ENCODE data around the gene WIPF1. TPM values are rescaled to one million over a fixed set of nuclear protein-coding genes. Genes with fewer than 3 reads are reported as not detected.
A peak's percentile ranks its signal among the peaks of the same experiment; 100 is the strongest.

Gene WIPF1
- total RNA-seq, 2 experiments from 2014 or later, result 170 to 183 TPM

- Mint-ChIP-seq H3K27ac (peak overlapping the region; percentile 95), H3K9me3 (no peaks in the 10 kb centered on the region), H3K4me1 (ENCODE audit: low read depth) (peaks cover 61% of the 10 kb centered on the region), H3K4me3 (peak overlapping the region; percentile 78), H3K27me3 (no peaks in the 10 kb centered on the region), H3K36me3 (peaks cover 40% of the 10 kb centered on the region)
- ChIA-PET POLR2A (interaction anchor here (0.8 to 5.1 kb wide), 8 partner anchors 9 to 50 kb away, joined by 3 to 126 read pairs (median 6); partner anchors contain the start of gene WIPF1), CTCF (interaction anchor here (0.9 to 5.6 kb wide), 9 partner anchors 17 to 171 kb away, joined by 3 to 62 read pairs (median 18); partner anchors contain the start of gene WIPF1)
- DNase-seq, result peak; percentile 33
- intact Hi-C loops (cut with micrococcal nuclease), result no loop called here
Measured at GRCh38 chr2:174632841-174633622, 35.4 kb upstream of the WIPF1 start.

- CTCF ChIA-PET, result interaction anchor here (0.6 to 5.3 kb wide), 6 partner anchors 21 to 235 kb away, joined by 3 to 37 read pairs (median 6); no protein-coding TSS in a partner anchor
- intact Hi-C loops (cut with micrococcal nuclease), result loop anchor here (1.0 kb wide), 3 partner anchors 14 to 38 kb away; no protein-coding TSS in a partner anchor
- Mint-ChIP-seq H3K4me3 (peak overlapping the region; percentile 78), H3K27me3 (no peaks in the 10 kb centered on the region), H3K4me1 (ENCODE audit: low read depth) (peaks cover 69% of the 10 kb centered on the region), H3K27ac (peak overlapping the region; percentile 95), H3K9me3 (no peaks in the 10 kb centered on the region), H3K36me3 (peaks cover 53% of the 10 kb centered on the region)
- DNase-seq, result peak; percentile 43
- POLR2A ChIA-PET, result interaction anchor here (1.9 kb wide), 1 partner anchor 14 kb away, joined by 10 read pairs; no protein-coding TSS in a partner anchor
Measured at GRCh38 chr2:174631009-174631981, 33.7 kb upstream of the WIPF1 start.

GRCh38 chr2:174630107-174630506 lies 32.5 kb upstream of the WIPF1 start:
- H3K36me3 Mint-ChIP-seq, result peaks cover 60% of the 10 kb centered on the region
- H3K27ac Mint-ChIP-seq, result peak overlapping the region; percentile 95
- no peak for DNase-seq
- H3K4me1 Mint-ChIP-seq (ENCODE audit: low read depth), result peaks cover 69% of the 10 kb centered on the region
- no peaks in the 10 kb centered on the region for H3K9me3 Mint-ChIP-seq
- intact Hi-C loops (cut with micrococcal nuclease), result no loop called here
- no peaks in the 10 kb centered on the region for H3K27me3 Mint-ChIP-seq
- POLR2A ChIA-PET, result interaction anchor here (0.9 to 1.9 kb wide), 4 partner anchors 12 to 35 kb away, joined by 3 to 10 read pairs (median 4); no protein-coding TSS in a partner anchor
- CTCF ChIA-PET, result interaction anchor here (0.7 to 1.5 kb wide), 4 partner anchors 35 to 58 kb away, joined by 3 to 4 read pairs (median 4); no protein-coding TSS in a partner anchor
- H3K4me3 Mint-ChIP-seq, result no peak overlapping the region

GRCh38 chr2:174629506-174629905 lies 31.9 kb upstream of the WIPF1 start:
- peaks cover 62% of the 10 kb centered on the region for H3K36me3 Mint-ChIP-seq
- intact Hi-C loops (cut with micrococcal nuclease), result no loop called here
- peaks cover 66% of the 10 kb centered on the region for H3K4me1 Mint-ChIP-seq (ENCODE audit: low read depth)
- H3K27ac Mint-ChIP-seq, result peak overlapping the region; percentile 95
- H3K4me3 Mint-ChIP-seq, result no peak overlapping the region
- ChIA-PET POLR2A (interaction anchor here (0.9 to 1.5 kb wide), 3 partner anchors 21 to 35 kb away, joined by 3 to 4 read pairs (median 4); no protein-coding TSS in a partner anchor), CTCF (interaction anchor here (1.5 kb wide), 1 partner anchor 59 kb away, joined by 3 read pairs; no protein-coding TSS in a partner anchor)
- no peaks in the 10 kb centered on the region for H3K27me3 Mint-ChIP-seq
- H3K9me3 Mint-ChIP-seq, result no peaks in the 10 kb centered on the region
- DNase-seq, result no peak

- Mint-ChIP-seq H3K9me3 (no peaks in the 10 kb centered on the region), H3K27ac (peak overlapping the region; percentile 21), H3K4me1 (ENCODE audit: low read depth) (peaks cover 73% of the 10 kb centered on the region), H3K27me3 (no peaks in the 10 kb centered on the region), H3K36me3 (peaks cover 68% of the 10 kb centered on the region), H3K4me3 (no peak overlapping the region)
- ChIA-PET CTCF (interaction anchor here (1.6 kb wide), 1 partner anchor 59 kb away, joined by 5 read pairs; no protein-coding TSS in a partner anchor), POLR2A (interaction anchor here (0.7 to 1.1 kb wide), 3 partner anchors 20 to 55 kb away, joined by 3 to 4 read pairs (median 4); no protein-coding TSS in a partner anchor)
- intact Hi-C loops (cut with micrococcal nuclease), result no loop called here
- no peak for DNase-seq
Measured at GRCh38 chr2:174628528-174629169, 31.0 kb upstream of the WIPF1 start.

GRCh38 chr2:174627216-174627615 lies 29.6 kb upstream of the WIPF1 start:
- H3K4me3 Mint-ChIP-seq, result no peak overlapping the region
- H3K27me3 Mint-ChIP-seq, result no peaks in the 10 kb centered on the region
- DNase-seq, result no peak
- H3K27ac Mint-ChIP-seq, result peak overlapping the region; percentile 66
- peaks cover 60% of the 10 kb centered on the region for H3K36me3 Mint-ChIP-seq
- CTCF ChIA-PET, result interaction anchor here (1.0 kb wide), 1 partner anchor 10 kb away, joined by 3 read pairs; no protein-coding TSS in a partner anchor
- POLR2A ChIA-PET, result no interaction called here
- intact Hi-C loops (cut with micrococcal nuclease), result no loop called here
- no peaks in the 10 kb centered on the region for H3K9me3 Mint-ChIP-seq
- peaks cover 80% of the 10 kb centered on the region for H3K4me1 Mint-ChIP-seq (ENCODE audit: low read depth)

GRCh38 chr2:174624895-174625430 lies 27.4 kb upstream of the WIPF1 start:
- ChIA-PET POLR2A (interaction anchor here (1.0 to 2.9 kb wide), 2 partner anchors 10 to 16 kb away, joined by 3 to 11 read pairs; no protein-coding TSS in a partner anchor), CTCF (no interaction called here)
- Mint-ChIP-seq H3K4me3 (no peak overlapping the region), H3K9me3 (no peaks in the 10 kb centered on the region), H3K4me1 (ENCODE audit: low read depth) (peaks cover 71% of the 10 kb centered on the region), H3K27me3 (no peaks in the 10 kb centered on the region), H3K36me3 (peaks cover 47% of the 10 kb centered on the region), H3K27ac (peak overlapping the region; percentile 43)
- DNase-seq, result no peak
- intact Hi-C loops (cut with micrococcal nuclease), result no loop called here

GRCh38 chr2:174623690-174624089 lies 26.1 kb upstream of the WIPF1 start:
- ChIA-PET CTCF (interaction anchor here (0.6 to 1.5 kb wide), 6 partner anchors 10 to 60 kb away, joined by 3 to 4 read pairs (median 3); no protein-coding TSS in a partner anchor), POLR2A (interaction anchor here (0.6 to 2.9 kb wide), 5 partner anchors 9 to 308 kb away, joined by 3 to 11 read pairs (median 6); partner anchors contain the start of gene WIPF1)
- DNase-seq, result no peak
- Mint-ChIP-seq H3K27ac (peak overlapping the region; percentile 48), H3K9me3 (no peaks in the 10 kb centered on the region), H3K4me3 (no peak overlapping the region), H3K4me1 (ENCODE audit: low read depth) (peaks cover 68% of the 10 kb centered on the region), H3K27me3 (no peaks in the 10 kb centered on the region), H3K36me3 (peaks cover 39% of the 10 kb centered on the region)
- intact Hi-C loops (cut with micrococcal nuclease), result no loop called here

- DNase-seq, result no peak
- intact Hi-C loops (cut with micrococcal nuclease), result no loop called here
- Mint-ChIP-seq H3K36me3 (peaks cover 34% of the 10 kb centered on the region), H3K9me3 (no peaks in the 10 kb centered on the region), H3K4me3 (no peak overlapping the region), H3K27me3 (no peaks in the 10 kb centered on the region), H3K4me1 (ENCODE audit: low read depth) (peaks cover 69% of the 10 kb centered on the region), H3K27ac (peak overlapping the region; percentile 48)
- ChIA-PET POLR2A (interaction anchor here (1.0 to 2.9 kb wide), 3 partner anchors 10 to 26 kb away, joined by 6 to 11 read pairs (median 7); partner anchors contain the start of gene WIPF1), CTCF (interaction anchor here (0.6 to 1.5 kb wide), 6 partner anchors 11 to 60 kb away, joined by 3 to 4 read pairs (median 3); no protein-coding TSS in a partner anchor)
Measured at GRCh38 chr2:174623106-174623637, 25.6 kb upstream of the WIPF1 start.

- peaks cover 25% of the 10 kb centered on the region for H3K36me3 Mint-ChIP-seq
- H3K4me3 Mint-ChIP-seq, result no peak overlapping the region
- H3K27me3 Mint-ChIP-seq, result no peaks in the 10 kb centered on the region
- intact Hi-C loops (cut with micrococcal nuclease), result no loop called here
- H3K9me3 Mint-ChIP-seq, result no peaks in the 10 kb centered on the region
- CTCF ChIA-PET, result interaction anchor here (0.8 to 1.2 kb wide), 3 partner anchors 13 to 226 kb away, joined by 3 to 5 read pairs (median 4); partner anchors contain the start of gene SCRN3
- POLR2A ChIA-PET, result no interaction called here
- H3K27ac Mint-ChIP-seq, result no peak overlapping the region
- peaks cover 69% of the 10 kb centered on the region for H3K4me1 Mint-ChIP-seq (ENCODE audit: low read depth)
- no peak for DNase-seq
Measured at GRCh38 chr2:174621323-174621722, 23.7 kb upstream of the WIPF1 start.

Measured in activated CD4-positive, alpha-beta memory T cell treated with anti-CD3 and anti-CD28 coated beads for 36 hours (primary cell).